HUDEP-2 (cell line): ENCODE results near the gene MYCN.
"Not testable (repeated sequence)": the region's sequence is repeated elsewhere in the genome, so short reads cannot be mapped to it uniquely, and the experiment has no call there.

Experiments used
- DNase-seq, 76 experiments: peaks; one replicate each; lab custom pipeline; 2025; ENCODE audit not compliant: unreplicated experiment in 76 of 76; lab: John Stamatoyannopoulos, UW

The MYCN gene

GRCh38 chr2:15956751-15957736 is 16.7 kb downstream of the MYCN start:
- DNase-seq: no peak

GRCh38 chr2:15957881-15958713 is 17.7 kb downstream of the MYCN start:
- DNase-seq: no peak

GRCh38 chr2:15959331-15960153 is 19.2 kb downstream of the MYCN start:
- no peak for DNase-seq

- not testable (repeated sequence) for DNase-seq
Measured at GRCh38 chr2:15960154-15960520, 19.8 kb downstream of the MYCN start.

- DNase-seq: not testable (repeated sequence)
Measured at GRCh38 chr2:15963109-15963976, 23.0 kb downstream of the MYCN start.

GRCh38 chr2:15963977-15964670 is 23.8 kb downstream of the MYCN start:
- DNase-seq: no peak

GRCh38 chr2:15964936-15965563 is 24.7 kb downstream of the MYCN start:
- DNase-seq: no peak

GRCh38 chr2:15965564-15966019 is 25.2 kb downstream of the MYCN start:
- no peak for DNase-seq

- no peak for DNase-seq
Measured at GRCh38 chr2:15967415-15968279, 27.3 kb downstream of the MYCN start.

GRCh38 chr2:15968280-15969178 is 28.2 kb downstream of the MYCN start:
- no peak for DNase-seq

GRCh38 chr2:15969214-15969613 is 28.9 kb downstream of the MYCN start:
- DNase-seq: no peak

- DNase-seq: no peak
Measured at GRCh38 chr2:15970701-15971100, 30.4 kb downstream of the MYCN start.

GRCh38 chr2:15971351-15971750 is 31.0 kb downstream of the MYCN start:
- no peak for DNase-seq

- DNase-seq: no peak
Measured at GRCh38 chr2:15971831-15972522, 31.6 kb downstream of the MYCN start.

- peak in 1 of 76 experiments; percentile 9 for DNase-seq
Measured at GRCh38 chr2:15973481-15974401, 33.4 kb downstream of the MYCN start.
